PFSK-1 (cell line): ENCODE data around the gene PCDHGB6.

Experiments
- POLR2AphosphoS5 ChIP-seq: IDR thresholded peaks from 2 replicates; pipeline ENCODE4 v1.6.1; 2012; ENCODE audit warnings: low read depth, mild to moderate bottlenecking, control low read depth, low read length, moderate library complexity
- SIN3A ChIP-seq: IDR thresholded peaks from 2 replicates; pipeline ENCODE4 v1.6.1; 2012; ENCODE audit warnings: mild to moderate bottlenecking, low read length, moderate library complexity, borderline replicate concordance; ENCODE audit not compliant: insufficient read depth
- TAF1 ChIP-seq: IDR thresholded peaks from 2 replicates; pipeline ENCODE4 v1.6.1; 2012; ENCODE audit warnings: low read length, control low read depth, borderline replicate concordance; ENCODE audit not compliant: insufficient read depth
- TF ChIP-seq, protein P1 (sequence below), 2 experiments: IDR thresholded peaks; 2 replicates each; pipeline versions ENCODE4 v1.6.1 to v1.8.0; 2011 to 2012; ENCODE audit warnings: low read depth in 2 of 2, low read length in 2 of 2, control low read depth in 1 of 2, inconsistent platforms in 1 of 2, mild to moderate bottlenecking in 1 of 2, moderate library complexity in 1 of 2; ENCODE audit not compliant: insufficient read depth in 1 of 2

DNA sequence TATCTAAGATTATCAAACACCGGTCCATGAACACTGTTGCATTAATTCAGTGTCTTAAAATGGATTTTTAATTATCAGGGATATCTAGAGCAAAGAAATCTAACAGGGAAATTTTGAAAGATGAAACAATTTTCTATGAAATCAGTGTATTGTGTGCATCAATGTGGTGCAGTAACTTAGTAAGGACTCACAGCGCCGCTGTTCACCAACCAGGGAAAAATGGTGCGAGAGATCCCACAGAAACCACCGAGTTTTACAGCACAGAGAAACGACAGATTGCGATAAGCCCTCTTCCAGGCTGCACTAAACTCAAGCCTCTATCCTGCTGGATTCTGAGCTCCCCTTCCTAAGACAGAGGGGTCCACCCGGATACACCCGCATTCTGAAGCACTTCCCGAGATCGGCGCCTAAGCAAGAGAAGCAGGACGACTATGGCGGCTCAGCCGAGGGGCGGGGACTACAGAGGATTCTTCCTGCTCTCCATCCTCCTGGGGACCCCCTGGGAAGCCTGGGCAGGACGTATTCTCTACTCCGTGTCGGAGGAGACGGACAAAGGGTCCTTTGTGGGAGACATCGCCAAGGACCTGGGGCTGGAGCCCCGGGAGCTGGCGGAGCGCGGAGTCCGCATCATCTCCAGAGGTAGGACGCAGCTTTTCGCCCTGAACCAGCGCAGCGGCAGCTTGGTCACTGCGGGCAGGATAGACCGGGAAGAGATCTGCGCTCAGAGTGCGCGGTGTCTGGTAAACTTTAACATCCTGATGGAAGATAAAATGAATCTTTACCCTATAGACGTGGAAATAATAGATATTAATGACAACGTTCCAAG lies 25.1 kb upstream of the PCDHGB6 start, which contains the start of gene PCDHGA7:
- no peak for TF ChIP-seq POLR2AphosphoS5
- no peak for TF ChIP-seq SIN3A
- no peak for TF ChIP-seq TAF1
- TF ChIP-seq, protein P1, sequence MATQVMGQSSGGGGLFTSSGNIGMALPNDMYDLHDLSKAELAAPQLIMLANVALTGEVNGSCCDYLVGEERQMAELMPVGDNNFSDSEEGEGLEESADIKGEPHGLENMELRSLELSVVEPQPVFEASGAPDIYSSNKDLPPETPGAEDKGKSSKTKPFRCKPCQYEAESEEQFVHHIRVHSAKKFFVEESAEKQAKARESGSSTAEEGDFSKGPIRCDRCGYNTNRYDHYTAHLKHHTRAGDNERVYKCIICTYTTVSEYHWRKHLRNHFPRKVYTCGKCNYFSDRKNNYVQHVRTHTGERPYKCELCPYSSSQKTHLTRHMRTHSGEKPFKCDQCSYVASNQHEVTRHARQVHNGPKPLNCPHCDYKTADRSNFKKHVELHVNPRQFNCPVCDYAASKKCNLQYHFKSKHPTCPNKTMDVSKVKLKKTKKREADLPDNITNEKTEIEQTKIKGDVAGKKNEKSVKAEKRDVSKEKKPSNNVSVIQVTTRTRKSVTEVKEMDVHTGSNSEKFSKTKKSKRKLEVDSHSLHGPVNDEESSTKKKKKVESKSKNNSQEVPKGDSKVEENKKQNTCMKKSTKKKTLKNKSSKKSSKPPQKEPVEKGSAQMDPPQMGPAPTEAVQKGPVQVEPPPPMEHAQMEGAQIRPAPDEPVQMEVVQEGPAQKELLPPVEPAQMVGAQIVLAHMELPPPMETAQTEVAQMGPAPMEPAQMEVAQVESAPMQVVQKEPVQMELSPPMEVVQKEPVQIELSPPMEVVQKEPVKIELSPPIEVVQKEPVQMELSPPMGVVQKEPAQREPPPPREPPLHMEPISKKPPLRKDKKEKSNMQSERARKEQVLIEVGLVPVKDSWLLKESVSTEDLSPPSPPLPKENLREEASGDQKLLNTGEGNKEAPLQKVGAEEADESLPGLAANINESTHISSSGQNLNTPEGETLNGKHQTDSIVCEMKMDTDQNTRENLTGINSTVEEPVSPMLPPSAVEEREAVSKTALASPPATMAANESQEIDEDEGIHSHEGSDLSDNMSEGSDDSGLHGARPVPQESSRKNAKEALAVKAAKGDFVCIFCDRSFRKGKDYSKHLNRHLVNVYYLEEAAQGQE (IDR thresholded peaks at IDR 0.05; ENCODE audit: insufficient read depth in 1 of 2, low read depth in 2 of 2, low read length in 2 of 2) = no peak
